ENCODE data around the gene DCLRE1C.

- TF ChIP-seq CTCF (IDR thresholded peaks at IDR 0.05), result no peak
- TF ChIP-seq POLR2A (IDR thresholded peaks at IDR 0.05), result no peak
- no peak for TF ChIP-seq POLR2AphosphoS5 (IDR thresholded peaks at IDR 0.05)
Observed at GRCh38 chr10:14945108-14945507, 8.8 kb downstream of the DCLRE1C start.

All from prostate gland (tissue), 2 donors.